CD4-positive, alpha-beta T cell treated with Interleukin-12 subunit alpha and Interleukin-12 subunit beta, for 1 hour (primary cell): ENCODE measurements around the gene RWDD3.
A peak's percentile ranks its signal among the peaks of the same experiment; 100 is the strongest.

Experiments
- DNase-seq: peaks from one replicate; pipeline ENCODE4 v3.0.0-alpha.2; 2020

Gene RWDD3, protein sequence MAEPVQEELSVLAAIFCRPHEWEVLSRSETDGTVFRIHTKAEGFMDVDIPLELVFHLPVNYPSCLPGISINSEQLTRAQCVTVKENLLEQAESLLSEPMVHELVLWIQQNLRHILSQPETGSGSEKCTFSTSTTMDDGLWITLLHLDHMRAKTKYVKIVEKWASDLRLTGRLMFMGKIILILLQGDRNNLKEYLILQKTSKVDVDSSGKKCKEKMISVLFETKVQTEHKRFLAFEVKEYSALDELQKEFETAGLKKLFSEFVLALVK

DNA sequence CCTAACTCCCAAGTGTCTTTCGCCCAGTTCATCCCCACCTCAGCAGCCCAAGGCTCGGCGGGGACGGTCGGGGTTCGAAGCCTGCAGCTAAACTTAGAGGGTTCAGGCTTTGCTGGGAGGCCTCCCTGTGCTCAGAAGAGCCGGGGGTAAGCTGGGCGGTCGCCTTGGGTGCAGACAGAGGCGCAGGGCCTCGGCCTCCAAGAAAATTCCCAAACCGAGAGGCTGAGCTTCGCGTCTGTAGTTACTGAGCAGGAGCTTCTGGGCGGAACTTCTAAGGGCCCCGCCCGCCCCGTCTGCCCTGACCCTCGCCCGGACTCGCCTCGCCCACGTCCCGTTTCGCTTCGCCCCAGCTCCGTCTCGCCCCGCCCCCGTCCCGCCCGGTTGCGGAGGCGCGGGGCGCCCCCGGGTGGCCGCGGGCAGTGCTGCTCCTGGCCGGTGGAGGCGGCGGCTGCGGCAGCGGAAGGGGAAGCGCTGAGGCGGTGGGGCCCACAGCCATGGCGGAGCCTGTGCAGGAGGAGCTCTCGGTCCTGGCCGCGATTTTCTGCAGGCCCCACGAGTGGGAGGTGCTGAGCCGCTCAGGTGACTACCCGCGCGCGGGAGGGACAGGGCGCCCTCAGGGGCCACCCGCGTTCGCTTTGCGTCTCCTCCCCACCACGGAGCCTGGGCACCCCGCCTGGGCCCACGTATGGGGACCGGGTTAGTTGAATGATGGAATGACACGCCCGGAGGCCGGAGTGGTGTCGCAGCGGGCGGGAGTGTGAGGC, at the start of gene RWDD3:
TSS of gene RWDD3 (plus strand) at position 474 of the 764 bp plus-strand sequence. CDS start at position 495, 21 bp downstream.
- DNase-seq, result peak; percentile 94

DNA sequence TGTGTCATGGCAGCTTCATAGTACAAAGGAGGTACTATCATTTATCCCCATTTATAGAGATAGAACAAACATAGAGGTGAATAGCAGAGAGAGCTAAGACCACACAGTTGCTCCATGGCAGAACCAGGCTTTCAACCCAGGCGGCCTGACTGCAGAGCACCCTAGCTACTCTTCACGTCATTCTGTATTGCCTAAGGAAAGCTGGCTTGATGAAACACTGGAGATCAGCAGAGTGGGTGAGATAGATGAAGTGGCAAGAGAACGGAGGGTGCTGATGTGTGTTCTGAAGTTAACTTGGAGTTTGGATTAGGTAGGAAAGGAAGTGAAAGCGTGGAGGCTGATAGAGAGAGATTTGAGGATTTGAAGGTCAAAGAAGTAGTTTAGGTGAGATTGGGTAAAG, 47.9 kb upstream of the RWDD3 start:
- no peak for DNase-seq

DNA sequence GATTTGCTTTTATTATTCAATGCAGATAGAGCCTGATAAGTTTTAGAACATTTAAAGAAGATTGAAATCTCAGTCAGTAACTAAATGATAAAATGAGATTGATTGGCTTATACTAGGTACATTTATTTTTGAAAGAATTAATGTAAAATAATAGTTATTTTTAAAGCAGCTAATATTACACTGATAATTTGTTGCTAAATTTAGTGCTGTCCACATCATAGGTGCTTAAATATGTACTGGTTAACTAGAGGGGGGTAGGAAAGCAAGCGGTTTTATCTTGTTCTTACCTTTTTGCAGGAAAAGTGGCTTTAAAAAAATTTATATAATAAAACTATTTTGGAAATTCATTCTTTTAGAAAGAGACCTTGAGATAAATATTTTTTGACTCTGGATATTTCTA, 40.4 kb upstream of the RWDD3 start:
- no peak for DNase-seq

DNA sequence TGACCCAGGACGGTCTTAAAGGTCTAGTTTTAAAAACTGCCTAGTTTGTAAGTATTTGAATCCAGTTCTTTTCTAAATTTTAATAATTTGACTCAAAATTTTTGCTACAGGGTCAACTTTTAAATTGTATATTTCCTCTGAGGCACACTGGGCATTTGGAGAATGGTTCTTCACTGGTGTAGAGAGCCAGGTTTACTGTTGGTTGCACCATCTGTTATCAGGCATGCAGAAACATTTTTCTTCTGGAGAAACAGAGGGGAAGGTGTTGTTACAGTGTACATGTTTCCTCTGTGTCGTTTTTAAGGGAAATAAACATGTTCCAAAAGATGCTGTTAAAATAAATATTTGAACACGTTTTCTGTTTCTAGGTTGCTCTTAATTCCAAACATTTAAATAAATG, 39.0 kb upstream of the RWDD3 start:
- no peak for DNase-seq

DNA sequence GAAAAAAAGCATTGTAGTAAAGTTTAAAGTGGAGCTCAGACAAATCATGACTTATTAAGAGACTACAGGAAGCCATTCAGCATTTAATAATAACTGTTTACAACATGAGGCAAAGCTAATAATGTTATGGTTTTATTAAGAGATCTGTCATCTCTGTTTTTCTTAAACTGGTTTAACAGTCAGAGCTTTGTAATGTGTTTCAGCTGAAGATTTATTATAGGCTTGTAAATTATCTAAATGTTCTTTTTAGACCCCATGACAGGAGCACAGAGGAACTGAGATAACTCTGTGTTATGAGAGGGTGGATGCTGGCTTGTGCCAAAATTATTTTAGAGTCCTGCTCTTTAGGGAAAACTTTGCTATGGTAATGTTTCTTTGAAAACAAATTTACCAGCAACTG, 38.0 kb upstream of the RWDD3 start:
- DNase-seq, result no peak

DNA sequence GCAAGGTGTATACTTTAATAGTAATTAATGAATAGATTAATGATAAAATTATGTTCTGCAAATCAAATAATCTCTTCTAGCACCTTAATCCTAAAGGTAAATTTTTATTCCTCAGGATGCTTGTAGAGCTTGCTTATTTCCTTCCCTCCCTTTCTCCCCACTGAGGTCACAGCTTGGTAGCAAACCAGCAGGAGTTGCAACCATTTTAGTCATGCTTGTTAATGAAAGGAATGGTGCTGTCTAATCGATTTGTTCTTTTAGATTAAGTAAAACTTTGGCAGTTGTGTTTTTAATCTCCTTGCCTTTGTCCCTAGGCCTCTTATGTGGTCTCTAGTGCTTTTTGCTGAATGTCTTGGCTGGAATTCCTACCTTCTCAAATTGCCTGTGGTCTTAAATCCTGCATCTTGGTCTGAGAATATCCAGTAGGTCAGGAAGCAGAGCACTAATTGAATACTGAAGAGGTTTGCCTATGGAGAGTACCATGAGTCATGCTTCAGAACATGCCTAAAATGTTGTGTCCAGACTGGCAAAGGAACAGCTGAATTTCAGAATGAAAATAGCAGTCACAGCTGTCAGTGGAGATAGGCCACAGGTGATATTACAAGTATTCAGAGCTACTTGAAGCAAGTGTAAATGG, 36.3 kb upstream of the RWDD3 start:
- no peak for DNase-seq

DNA sequence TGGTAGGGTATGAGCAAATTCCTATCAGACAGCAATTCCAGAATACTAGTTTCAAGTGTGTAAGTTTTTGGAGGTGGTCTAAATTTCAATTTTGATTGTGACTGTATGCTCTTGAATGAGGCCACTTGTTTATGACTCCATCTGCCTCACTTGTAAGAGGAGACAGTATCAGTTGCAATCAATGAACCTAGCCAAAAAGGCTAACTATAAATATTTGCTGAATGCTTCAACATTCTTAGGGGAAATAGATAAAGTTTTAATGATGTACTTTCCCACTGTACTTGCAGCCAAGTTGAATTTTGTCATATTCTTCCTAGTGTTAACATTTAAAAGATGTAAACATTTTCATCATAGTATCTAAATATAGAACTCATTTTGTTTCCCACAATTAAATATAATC, 32.1 kb upstream of the RWDD3 start:
- DNase-seq, result no peak

DNA sequence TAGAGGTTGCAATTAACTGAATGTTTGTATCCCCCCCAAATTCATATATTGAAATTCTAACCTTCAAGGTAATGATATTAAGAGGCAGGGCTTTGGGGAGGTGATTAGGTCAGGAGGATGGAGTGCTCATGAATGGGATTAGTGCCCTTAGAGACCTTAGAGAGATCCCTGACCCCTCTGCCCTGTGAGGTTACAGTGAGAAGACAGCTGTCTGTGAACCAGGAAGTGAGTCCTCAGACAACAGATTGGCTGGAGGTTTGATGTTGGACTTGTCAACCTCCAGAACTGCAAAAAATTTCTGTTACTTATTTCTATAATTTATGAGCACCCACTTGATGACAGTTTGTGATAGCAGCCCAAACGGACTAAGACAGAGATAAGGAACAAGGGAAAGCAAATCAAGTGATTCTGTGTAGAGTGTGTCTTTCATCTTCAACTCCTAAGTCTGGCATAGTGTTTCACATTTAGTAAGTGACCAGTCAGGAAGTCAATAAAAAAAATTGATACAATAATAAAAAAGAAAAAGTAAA, 30.0 kb upstream of the RWDD3 start:
- no peak for DNase-seq

DNA sequence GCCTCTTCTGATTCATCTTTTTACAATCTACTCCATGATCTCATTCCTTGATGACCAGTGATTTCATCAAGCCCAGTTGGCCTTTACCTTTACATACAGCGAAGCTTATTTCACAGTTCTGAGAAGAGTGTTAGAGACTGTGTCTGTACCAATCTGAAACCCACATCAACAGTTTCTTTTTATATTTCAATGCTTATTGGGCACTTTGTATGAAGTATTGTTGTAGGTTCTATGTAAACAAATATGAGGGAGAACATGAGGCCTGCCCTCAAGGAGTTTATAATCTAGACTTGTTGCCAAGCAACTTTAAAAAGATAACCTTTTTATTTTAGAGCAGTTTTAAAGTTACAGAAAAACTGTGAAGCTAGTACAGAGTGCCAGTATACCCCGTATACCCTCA, 27.5 kb upstream of the RWDD3 start:
- DNase-seq, result no peak

DNA sequence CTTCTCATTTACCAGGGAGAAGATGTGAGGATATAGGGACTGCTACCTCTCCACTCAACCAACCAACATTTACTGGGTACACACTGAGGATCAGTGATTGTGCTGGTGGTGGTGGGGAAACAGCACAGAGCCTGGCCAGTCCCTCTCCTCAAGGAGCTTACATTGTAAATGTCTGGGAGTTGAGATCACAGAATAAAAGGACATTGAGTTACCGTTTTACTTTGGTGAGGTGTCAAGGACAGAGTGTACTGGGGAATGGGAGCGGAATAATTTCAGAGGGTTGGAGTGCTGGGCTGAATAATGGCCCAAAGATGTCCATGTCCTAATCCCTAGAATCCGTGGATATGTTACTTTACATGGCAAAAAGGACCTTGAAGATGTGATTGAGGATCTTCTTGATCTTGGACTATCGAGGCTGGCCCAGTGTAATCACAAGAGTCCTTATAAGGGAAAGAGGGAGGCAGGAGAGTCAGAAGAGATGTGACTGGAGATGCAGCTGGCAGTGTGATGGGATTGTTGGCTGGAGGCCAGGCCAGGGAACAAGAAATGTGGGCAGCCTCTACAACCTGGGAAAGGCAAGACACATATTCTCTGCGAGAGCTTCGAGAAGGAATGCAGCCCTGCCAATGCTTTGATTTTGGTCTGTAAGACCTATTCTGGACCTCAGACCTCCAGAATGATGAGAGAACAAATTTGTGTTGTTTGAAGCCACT, 26.6 kb upstream of the RWDD3 start:
- no peak for DNase-seq

DNA sequence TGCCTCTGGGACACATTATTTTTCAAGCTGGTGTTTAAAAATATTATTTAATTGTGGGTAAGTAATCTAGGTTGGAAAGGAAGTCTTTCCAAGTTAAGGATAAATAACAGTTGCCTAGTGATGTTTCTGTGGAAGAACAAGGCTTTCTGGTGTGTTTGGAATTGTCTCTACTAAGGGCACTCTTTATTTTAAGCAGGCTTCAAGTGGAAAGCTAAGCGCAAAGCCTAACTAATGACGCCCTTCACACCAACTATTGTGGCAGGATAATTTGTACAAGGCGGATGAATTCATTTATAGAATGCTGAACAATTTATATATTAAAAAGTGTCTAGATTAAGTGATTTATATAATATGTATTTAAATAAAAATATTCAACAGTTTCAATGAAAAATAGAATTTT, 25.1 kb upstream of the RWDD3 start:
- no peak for DNase-seq

DNA sequence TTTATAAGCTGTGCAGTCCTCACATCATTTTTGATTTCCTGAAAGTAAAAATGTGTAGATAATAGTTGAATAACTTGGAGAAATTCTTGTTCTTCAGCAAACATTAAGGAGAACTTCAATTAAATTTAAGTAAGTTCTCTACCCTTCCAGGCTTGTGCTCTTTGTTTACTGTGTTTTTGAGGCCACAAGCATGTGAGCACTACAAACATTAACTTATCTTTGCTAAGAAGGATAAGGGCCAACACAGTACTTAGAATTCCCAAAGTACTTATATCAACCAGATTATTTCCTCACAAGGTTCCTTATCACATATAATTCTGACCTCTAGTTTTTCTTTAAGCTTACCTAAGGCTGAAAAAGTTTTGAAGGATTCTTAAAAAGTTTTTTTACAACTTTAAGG, 24.7 kb upstream of the RWDD3 start:
- DNase-seq, result no peak

DNA sequence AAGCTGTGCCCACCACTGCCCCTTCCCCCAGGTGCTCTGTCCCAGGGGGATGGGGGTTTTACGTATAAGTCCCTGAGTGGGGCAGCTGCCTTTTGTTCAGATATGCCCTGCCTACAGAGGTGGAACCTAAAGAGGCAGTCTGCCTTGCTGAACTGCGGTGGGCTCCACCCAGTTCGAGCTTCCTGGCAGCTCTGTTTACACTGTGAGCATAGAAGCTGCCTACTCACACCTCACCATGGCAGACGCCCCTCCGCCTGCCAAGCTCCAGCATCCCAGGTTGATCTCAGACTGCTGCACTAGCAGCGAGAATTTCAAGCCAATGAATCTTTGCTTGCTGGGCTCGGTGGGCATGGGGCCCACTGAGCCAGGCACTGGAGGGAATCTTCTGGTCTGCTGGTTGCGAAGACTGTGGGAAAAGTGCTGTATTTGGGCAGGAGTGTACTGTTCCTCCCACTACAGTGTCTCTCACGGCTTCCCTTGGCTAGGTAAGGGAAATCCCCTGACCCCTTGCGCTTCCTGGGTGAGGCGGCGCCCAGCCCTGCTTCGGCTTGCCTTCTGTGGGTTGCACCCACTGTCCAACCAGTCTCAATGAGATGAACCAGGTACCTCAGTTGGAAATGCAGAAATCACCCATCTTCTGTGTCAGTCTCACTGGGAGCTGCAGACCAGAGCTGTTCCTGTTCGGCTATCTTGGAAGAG, 17.6 kb upstream of the RWDD3 start:
- DNase-seq, result peak; percentile 13

DNA sequence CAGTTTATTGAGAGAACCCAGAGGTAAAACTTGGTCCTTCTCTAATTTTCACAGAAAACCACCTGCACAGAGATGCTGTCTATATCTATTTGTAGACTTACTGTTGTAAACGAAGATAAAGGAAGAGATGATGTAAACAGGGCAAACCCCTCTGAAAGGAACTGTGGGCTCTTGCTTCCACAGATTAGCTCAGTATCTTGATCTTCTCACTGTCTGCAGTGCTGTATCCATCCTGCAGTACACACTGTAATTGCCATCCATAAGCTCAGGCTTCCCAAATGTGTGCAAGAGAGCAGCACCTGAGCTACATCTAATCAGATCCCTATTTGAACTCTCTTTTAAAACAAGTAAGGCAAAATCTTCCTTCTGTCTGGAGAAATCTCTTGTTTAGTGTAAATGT, 16.6 kb upstream of the RWDD3 start:
- DNase-seq, result no peak

DNA sequence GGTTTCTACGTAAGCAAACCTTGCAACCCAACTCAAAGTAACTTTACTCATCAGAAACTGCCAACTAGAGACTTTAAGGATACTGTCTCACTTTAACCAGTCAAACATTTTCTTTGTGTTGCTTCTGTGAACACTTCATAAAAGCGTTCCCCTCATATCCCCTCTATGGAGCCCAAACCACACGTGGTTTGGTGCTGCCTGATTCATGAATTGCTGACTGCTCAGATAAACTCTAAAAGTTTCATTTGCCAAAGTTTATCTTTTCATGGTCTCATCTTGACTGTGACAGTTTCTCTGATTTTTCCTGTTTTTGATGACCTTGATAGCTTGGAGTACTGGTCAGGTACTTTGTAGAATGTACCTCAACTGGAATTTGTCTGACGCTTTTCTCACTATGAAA, 14.6 kb upstream of the RWDD3 start:
- no peak for DNase-seq

DNA sequence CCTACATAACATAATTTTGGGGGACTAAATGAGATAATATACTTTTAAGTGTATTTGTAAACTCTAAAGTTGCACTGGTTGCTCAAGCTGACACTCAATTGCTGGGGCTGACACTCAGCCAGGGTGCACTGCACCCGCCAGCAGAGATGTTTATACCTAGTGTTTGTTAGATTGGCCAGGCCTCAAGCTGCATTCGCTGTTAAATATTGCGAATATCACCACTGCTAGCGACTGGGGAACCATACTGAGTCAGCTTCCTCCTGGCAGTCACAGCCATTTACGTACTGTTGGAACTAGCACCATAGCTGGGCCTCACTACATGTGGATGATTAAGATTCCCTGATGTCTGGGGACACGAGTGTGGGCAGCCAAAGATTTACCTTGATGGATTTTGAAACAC, 12.7 kb upstream of the RWDD3 start:
- DNase-seq, result no peak

DNA sequence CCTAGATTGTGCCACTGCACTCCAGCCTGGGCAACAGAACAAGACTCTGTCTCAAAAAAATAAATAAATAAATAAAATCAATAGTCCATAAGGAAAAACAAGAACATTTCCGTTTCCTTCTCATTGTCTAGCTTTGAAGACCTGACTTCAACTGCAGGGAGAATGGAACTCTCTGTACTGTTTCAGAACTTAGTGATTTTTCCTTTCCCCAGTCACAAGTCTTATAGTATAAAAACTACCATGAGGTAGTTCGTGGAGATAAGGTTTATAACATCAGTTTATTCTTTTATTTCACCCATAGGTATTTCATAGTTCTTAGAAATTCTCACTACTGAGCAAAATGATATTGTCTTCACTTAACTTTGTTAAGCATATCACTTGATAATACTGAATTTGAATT, 11.4 kb upstream of the RWDD3 start:
- no peak for DNase-seq

DNA sequence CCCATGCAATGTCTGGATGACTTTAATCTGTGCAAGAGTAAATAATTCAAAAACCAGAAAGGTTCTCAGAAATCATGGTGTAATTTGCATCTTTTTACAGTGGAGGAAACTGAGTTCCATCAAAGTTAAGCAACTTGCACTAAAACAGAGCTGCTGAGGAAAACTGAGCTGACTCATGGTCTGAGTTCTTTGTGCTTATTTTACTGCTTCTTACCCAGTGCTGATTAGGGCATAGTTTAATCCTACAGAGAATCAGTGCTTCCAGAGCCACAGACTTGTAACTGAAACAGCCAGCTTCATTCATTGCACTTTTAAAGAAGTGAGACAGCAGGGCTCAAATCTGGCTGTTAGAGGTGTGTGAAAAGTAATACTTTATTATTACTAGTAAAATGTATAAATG, 10.9 kb upstream of the RWDD3 start:
- DNase-seq, result no peak

DNA sequence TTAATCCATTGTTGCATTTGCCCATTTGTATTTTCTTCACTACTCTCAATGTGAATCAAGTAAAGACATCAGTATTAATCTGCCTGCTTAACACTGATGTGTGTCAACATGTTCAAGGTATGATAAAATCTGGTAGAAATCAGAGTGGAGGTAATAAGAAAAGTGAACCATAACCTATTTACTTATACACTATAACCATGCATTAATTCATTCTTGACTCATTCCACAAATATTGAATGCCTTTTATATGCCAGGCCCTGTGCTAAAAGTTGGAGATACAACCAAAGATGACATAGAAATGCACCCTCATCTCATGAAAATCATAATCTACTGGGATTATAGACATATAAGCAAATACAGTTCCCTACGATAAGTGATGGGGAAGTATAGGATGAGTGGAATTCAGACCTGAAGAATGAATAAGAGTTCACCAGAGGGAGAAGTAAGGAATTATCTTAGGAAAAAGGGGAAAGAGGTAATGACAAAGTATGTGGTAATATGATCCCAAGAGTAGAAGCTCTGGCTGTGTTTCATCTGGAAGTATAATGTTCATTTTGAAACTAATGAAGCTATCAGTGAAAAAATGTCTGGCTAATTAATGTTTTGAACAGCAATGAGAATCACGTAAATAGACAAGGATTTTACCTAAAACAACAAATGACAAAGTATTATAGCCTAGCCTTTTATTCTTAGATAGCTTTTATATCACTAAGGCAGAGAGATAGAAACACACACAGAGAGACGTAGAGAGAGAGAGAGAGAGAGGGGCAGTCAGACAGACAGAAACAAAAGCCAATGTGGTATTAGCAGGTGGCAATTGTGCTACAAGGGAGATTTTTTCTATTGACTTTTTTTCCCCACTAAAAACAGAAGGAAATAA, 7.0 kb upstream of the RWDD3 start:
- DNase-seq, result no peak

DNA sequence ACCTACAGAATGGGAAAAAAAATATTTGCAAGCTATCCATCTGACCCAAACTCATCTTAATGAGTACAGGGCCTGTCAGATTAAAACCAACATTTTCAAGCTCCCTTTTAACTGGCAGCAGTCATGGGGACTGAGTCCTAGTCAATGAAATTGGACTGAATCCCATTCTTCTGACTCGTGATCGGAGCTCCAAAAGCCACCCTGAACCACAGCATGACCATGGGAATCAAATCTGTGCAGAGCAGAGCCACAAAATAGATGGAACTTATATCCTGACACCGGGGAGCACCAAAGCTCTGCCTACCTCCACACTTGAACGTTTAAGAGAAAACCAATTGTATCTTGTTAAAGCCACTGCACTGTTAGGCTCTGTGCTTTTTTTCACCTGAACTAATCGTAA, 5.0 kb upstream of the RWDD3 start:
- DNase-seq, result no peak

DNA sequence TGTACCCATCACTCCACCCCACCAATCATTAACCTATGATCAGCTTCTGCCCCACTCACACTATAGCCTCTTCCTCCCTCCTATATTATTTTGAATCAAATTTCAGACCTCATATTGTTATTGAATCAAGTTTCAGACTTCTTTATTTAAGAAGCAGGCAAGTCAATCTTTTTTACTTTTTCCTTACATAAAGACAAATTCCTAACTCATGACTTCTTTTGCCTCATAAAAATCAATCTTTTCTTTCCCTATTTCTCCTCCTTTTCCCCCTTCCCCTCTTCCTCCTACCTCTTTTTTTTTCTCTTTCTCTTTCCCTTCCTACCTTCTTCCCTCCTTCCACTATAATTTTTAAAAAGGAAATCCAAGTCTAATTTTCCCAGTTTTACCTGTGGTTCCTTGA, 4.3 kb upstream of the RWDD3 start:
- DNase-seq, result no peak

DNA sequence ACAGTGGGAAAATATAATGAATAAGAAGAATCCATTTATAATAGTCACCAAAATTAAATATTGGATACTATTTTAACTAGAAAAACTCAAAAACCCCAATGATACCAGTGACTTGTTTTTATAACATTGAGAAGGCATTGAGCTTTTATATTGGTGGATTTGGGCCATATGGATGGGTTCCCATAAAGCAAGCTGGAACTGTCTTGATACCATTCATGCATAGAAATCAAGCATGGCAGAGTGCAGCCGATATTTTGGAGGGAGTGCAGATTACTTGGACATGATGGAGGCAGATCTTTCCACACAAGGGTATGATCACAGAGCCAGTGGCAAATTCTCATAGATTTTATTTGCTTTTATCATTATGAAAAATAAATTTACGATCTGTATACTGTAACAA, 3.8 kb upstream of the RWDD3 start:
- no peak for DNase-seq
